Left ventricle myocardium superior (tissue), 1 donor: ENCODE measurements around the gene CCL4L2. TPM values are rescaled to one million over a fixed set of nuclear protein-coding genes. Genes with fewer than 3 reads are reported as not detected.
"Not testable (repeated sequence)": the region's sequence is repeated elsewhere in the genome, so short reads cannot be mapped to it uniquely, and the experiment has no call there.

Source experiments
- ATAC-seq: fragments of 200-7000 bp; cut with Tn5 transposase; one replicate; pipeline ENCODE4 v1.9.1; 2020; ENCODE audit warnings: mild to moderate bottlenecking, moderate library complexity
- DNase-seq: peaks from one replicate; pipeline ENCODE4 v3.0.0-alpha.2; 2020
- intact Hi-C: fragments of 100-400 bp; cut with micrococcal nuclease; formaldehyde crosslinking; loops from one replicate; pipeline ENCODE4 v1.11.0; 2022
- long read RNA-seq: library from polyadenylated mRNA; unstranded; transcript quantifications from one replicate; pipeline ENCODE4 v2.0.0, GENCODE V29; 2021
- total RNA-seq: library from RNA; stranded (reverse); fragmentation: NEBNext Ultra II Directional; extraction: Animal tissue kit (Norgen Biotek cat#: 25700); gene quantifications from one replicate; pipeline ENCODE4 v1.2.1, GENCODE V29; 2021
- donor health status: DM: no; HTN: yes; CAD: no; lungs with severe emphysema.

CCL4L2 gene
- total RNA-seq, result not detected
- long read RNA-seq, result 0 reads

- intact Hi-C loops, DNase-seq: not testable (repeated sequence)
- ATAC-seq, result peak; percentile 75
These were observed at the start of gene CCL4L2 for GRCh38 chr17:36210439-36211211. Gene CCL4L2, plus strand, starts transcription at chr17:36211063.

DNA sequence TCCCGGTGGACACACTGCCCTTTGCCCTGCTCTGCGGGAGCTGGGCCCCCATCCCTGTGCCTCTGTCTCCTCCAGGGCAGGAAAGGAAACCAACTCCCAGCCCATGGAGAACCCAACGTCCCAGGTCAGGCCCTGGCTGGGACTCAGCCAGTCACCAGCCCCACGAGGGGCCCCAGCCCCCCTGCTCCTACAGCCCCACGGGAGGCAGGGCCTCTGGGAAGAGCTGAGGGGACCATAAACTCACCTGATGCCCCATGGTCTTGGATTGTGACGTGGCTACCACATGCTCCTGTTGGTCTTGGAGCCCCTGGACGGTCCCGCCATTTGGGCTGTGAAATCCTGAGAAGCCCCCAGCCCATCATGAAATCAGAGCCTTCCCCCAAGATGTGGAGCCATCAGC lies 42.0 kb upstream of the CCL4L2 start:
- DNase-seq, intact Hi-C loops, ATAC-seq: not testable (repeated sequence)

DNA sequence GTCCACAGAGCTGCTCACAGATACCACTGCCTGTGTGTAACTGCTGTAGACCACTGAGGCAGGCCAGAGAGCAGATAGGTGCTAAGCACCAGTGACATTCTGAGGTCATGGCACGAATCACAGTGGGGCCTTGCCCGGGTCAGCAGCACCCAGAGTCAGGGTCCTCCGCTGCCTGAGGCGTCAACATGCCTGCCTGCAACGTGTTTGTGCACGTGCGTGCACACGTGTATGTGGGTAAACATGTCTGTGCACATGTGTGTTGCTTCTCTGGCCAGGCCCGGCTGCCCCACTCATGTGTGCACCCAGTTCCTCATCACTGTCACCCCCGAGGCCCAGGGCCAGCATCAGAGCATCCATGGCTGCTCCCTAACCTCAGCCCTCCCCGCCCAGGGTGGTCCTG lies 34.3 kb upstream of the CCL4L2 start, which contains the start of gene TBC1D3B:
TBC1D3B (minus strand) TSS at position 101 of the 400 bp plus-strand sequence. CDS start 1,586 bp downstream, outside the sequence.
- intact Hi-C loops, ATAC-seq, DNase-seq: not testable (repeated sequence)

DNA sequence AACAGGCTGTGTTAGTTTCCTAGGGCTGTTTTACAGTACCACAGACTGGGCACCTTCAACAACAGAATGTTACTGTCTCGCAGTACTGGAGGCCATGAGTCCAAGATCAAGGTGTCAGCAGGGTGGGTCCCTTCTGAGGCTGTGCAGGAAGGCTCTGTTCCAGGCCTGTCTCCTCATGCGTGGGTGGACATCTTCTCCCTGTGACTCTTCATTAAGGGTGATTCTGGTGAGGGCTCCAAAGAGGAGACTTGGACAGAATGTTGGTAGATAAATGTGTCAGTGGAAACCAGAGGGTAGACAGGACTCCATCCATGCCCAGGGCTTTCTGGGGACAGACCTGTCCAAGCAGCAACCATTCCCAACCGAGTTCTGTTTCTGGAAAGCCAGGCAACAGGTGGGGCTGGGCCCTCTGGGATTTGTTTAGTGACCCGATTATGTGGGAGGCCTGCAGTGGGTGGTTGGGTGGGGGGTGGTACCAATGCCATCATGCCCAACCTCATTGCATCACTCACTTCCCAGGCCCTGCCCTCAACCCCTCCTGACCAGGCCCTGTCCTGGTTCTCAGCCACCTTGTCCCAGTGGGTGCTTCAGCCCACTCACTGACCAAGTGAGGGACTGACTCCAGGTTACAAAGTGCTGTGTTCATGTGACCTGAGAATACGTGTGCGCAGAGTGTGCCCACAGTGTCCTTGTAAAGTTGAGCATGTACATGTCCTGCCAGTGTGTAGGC lies 29.3 kb upstream of the CCL4L2 start:
- DNase-seq, ATAC-seq, intact Hi-C loops: not testable (repeated sequence)

DNA sequence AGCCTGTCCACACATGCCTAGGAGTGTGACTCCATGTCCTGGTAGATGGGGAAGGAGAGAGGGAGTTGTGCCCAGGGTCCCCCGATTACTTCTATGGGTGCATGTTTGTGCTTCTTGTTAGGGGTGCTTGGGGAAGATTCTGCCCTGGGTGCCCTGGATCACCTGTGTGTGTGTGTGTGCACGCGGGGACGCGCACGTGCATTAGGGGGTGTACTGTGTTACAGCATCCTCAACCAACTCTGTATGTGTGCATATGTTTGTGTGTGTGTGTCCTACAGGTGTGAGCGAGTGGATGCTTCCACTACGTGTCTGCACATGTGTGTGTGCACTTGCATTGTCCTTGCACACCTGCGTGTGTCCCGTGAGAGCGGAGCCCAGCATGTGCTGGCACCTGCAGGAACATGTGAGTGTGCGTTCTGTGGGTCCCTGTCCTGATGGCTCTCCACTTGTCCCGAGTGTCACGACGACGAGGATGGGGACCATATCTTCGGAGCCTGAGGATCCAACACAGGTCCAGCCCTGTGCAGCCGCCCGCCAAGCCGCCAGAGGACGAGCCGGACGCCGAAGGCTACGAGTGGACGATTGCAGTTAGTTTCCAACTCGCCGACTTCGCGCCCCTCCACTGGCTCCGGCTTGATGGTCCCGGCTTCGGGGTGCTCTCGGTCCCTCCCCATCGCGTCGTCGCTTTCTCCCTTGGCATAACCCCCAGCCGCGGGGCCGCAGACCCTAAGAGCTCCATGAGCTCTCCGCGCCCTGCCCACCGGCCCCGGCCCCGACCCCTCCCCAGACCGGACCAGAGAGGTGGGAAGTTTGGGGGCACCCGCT lies 28.5 kb upstream of the CCL4L2 start:
- peak; percentile 62 for ATAC-seq
- peak; percentile 51 for DNase-seq
- intact Hi-C loops, result no loop called here

- intact Hi-C loops, result no loop called here
- DNase-seq (peak; percentile 83), ATAC-seq (peak; percentile 97)
These were observed 27.6 kb upstream of the CCL4L2 start for GRCh38 chr17:36183001-36183971.

- intact Hi-C loops, result no loop called here
- no peak for ATAC-seq
- no peak for DNase-seq
These were observed 26.7 kb upstream of the CCL4L2 start for GRCh38 chr17:36184023-36184765.

GRCh38 chr17:36185416-36185815 lies 25.4 kb upstream of the CCL4L2 start:
- intact Hi-C loops, result no loop called here
- ATAC-seq, result no peak
- DNase-seq, result no peak

GRCh38 chr17:36186810-36187763 lies 23.8 kb upstream of the CCL4L2 start:
- DNase-seq, ATAC-seq, intact Hi-C loops: not testable (repeated sequence)

GRCh38 chr17:36187943-36188665 lies 22.8 kb upstream of the CCL4L2 start:
- DNase-seq, intact Hi-C loops, ATAC-seq: not testable (repeated sequence)

DNA sequence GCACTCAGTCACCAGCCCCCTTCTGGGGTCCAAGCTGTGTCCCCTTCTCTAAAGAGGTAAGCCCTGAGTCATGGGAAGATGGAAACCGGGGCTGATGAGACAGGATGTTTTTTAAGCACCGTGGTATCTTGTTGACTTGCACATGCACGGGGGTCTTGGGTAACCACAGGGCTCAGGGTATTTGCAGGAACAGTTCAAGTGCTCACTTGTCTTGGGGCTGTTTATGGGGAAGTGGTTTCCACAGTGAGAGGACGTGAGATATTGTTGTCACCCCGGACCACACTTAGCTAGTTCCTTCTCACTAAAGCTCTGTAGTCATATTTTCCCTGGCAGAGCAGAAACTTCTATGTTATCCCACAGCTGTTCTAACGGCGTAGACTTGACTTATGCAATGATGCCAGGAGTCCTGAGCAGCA lies 22.0 kb upstream of the CCL4L2 start:
- intact Hi-C loops, result no loop called here
- ATAC-seq (peak; percentile 81), DNase-seq (no peak)

GRCh38 chr17:36189993-36190392 lies 20.9 kb upstream of the CCL4L2 start:
- ATAC-seq, DNase-seq, intact Hi-C loops: not testable (repeated sequence)

- intact Hi-C loops, ATAC-seq: not testable (repeated sequence)
These were observed 20.1 kb upstream of the CCL4L2 start for GRCh38 chr17:36190549-36191330.

DNA sequence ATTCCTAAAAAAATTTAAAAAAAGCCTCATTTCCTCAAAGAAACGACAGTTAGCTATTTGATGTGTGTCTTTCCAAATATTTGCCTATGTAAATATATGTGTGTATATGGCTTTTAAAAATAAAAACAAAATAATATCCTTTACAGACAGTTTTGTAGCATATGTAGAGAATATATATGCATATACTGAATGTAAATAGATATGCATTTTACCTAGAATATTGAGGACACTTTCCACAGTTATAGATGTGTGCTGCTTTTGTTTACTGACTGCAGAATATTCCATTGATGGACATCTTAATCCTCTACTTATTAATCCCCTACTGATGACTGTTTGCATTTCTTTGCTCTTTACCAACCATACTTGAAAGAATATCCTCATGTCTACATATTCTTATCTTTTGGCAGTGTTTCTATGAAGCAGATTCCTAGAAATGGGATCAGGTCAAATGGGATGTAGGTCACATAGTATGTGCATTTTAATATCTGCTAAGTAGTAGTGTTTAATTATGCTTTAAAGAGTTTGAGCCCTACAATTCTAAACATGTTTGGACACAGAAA lies 17.6 kb upstream of the CCL4L2 start:
- ATAC-seq (no peak), DNase-seq (no peak)
- intact Hi-C loops, result no loop called here

More at GRCh38 chr17:36190549-36191330, 20.1 kb upstream of the CCL4L2 start:
- not testable (repeated sequence) for DNase-seq
